K562 (cell line): Measurements from ENCODE around the gene USP7. TPM values are rescaled to one million over a fixed set of nuclear protein-coding genes. Genes with fewer than 3 reads are reported as not detected.

Experiments
- ATAC-seq: fragments of 200-7000 bp; cut with Tn5 transposase; 3 replicates; pipeline ENCODE4 v1.9.1; 2020; ENCODE audit warnings: moderate library complexity
- BruUV-seq: library from RNA; stranded (reverse); fragments of 400-500 nt; replicated peaks from 2 replicates; lab custom pipeline; 2021; lab: Mats Ljungman, UMichigan
- CTCF ChIA-PET: fragments of 300-600 bp; formaldehyde crosslinking; extraction: SDS; loops from one replicate; lab custom pipeline; 2021; ENCODE audit warnings: low intra/inter-chr PET ratio; lab: Yijun Ruan, JAX
- POLR2A ChIA-PET: fragments of 300-600, 350-650 bp; sonication (Branson Sonifier 250); formaldehyde crosslinking; extraction: SDS; loops from one replicate; lab custom pipeline; 2021; ENCODE audit warnings: antibody characterized with exemption, inconsistent platforms; lab: Yijun Ruan, JAX
- DNase-seq, 4 experiments: peaks; one replicate each; pipeline versions ENCODE4 v3.0.0 to v3.0.0-alpha.2; 2011 to 2018; ENCODE audit warnings: low spot score in 3 of 4, mixed read lengths in 3 of 4; ENCODE audit errors: extremely low read depth in 1 of 4
- FAIRE-seq: peaks from 2 replicates; lab custom pipeline; 2011; peaks lifted over from hg19 to GRCh38; lab: Jason Lieb, UNC
- H2AFZ ChIP-seq: 2 replicates; pipeline ENCODE4 v1.6.0; 2011; ENCODE audit warnings: low read depth, low read length, control low read depth, inconsistent platforms
- H3K27ac ChIP-seq: fragments of 200-600 bp; 3 replicates; pipeline ENCODE4 v1.8.0; 2011; ENCODE audit warnings: low read depth, mild to moderate bottlenecking, control low read depth, inconsistent platforms, low read length, moderate library complexity, mixed read lengths; ENCODE audit errors: extremely low read depth
- H3K27me3 ChIP-seq, 2 experiments: fragments of 300-600 bp in 1 of 2; 2 replicates in 1 of 2; 3 replicates in 1 of 2; pipeline versions ENCODE4 v1.6.0 to v1.8.0; 2011; ENCODE audit warnings: inconsistent platforms in 2 of 2, low read length in 2 of 2, mild to moderate bottlenecking in 1 of 2, mixed read lengths in 1 of 2, moderate library complexity in 1 of 2; ENCODE audit not compliant: control insufficient read depth in 2 of 2, insufficient read depth in 2 of 2
- H3K36me3 ChIP-seq: fragments of 300-600 bp; 3 replicates; pipeline ENCODE4 v1.8.0; 2011; ENCODE audit warnings: mild to moderate bottlenecking, low read length, inconsistent platforms; ENCODE audit not compliant: control insufficient read depth, insufficient read depth
- H3K4me1 ChIP-seq, 2 experiments: fragments of 200-600 bp in 1 of 2; replicated peaks in 1 of 2; 2 replicates in 1 of 2; 3 replicates in 1 of 2; pipeline versions ENCODE4 v1.5.1 to v1.8.0; 2011; ENCODE audit warnings: inconsistent platforms in 2 of 2, low read length in 2 of 2, mild to moderate bottlenecking in 1 of 2, mixed read lengths in 1 of 2, moderate library complexity in 1 of 2; ENCODE audit not compliant: control insufficient read depth in 2 of 2, insufficient read depth in 2 of 2
- H3K4me2 ChIP-seq: 2 replicates; pipeline ENCODE4 v1.6.1; 2011; ENCODE audit warnings: low read length, control low read depth, inconsistent platforms, mixed read lengths; ENCODE audit not compliant: insufficient read depth
- H3K4me3 ChIP-seq: fragments of 200-600 bp; sonication (generic), shearing (Covaris generic); 2 replicates; pipeline ENCODE4 v1.5.1; 2016; ENCODE audit warnings: control low read depth, inconsistent platforms
- H3K79me2 ChIP-seq: fragments of 200-600 bp; 3 replicates; pipeline ENCODE4 v1.8.0; 2011; ENCODE audit warnings: low read length, inconsistent platforms; ENCODE audit not compliant: control insufficient read depth, insufficient read depth
- H3K9ac ChIP-seq, 2 experiments: 2 replicates each; pipeline versions ENCODE4 v1.6.0 to v1.6.1; 2011; ENCODE audit warnings: low read depth in 2 of 2, low read length in 2 of 2, control low read depth in 1 of 2, inconsistent platforms in 1 of 2, mild to moderate bottlenecking in 1 of 2, mixed read lengths in 1 of 2; ENCODE audit not compliant: insufficient read depth in 1 of 2
- H3K9me1 ChIP-seq: one replicate; pipeline ENCODE4 v1.6.0; 2011; ENCODE audit warnings: inconsistent platforms, mild to moderate bottlenecking, low read length, moderate library complexity; ENCODE audit not compliant: control insufficient read depth, insufficient read depth
- H3K9me3 ChIP-seq: replicated peaks from 2 replicates; pipeline ENCODE4 v1.5.1; 2011; ENCODE audit warnings: low read depth, low read length, inconsistent platforms; ENCODE audit not compliant: control insufficient read depth, insufficient read depth
- H4K20me1 ChIP-seq: replicated peaks from 2 replicates; pipeline ENCODE4 v1.6.1; 2011; ENCODE audit warnings: low read length, inconsistent platforms, mixed read lengths; ENCODE audit not compliant: control insufficient read depth, insufficient read depth
- KLF13 ChIP-seq: fragments of 450-650 bp; IDR thresholded peaks from 2 replicates; pipeline ENCODE4 v1.6.1; 2016; ENCODE audit warnings: missing genetic modification characterization, low read depth, mild to moderate bottlenecking, missing compliant biosample characterization, moderate library complexity, borderline replicate concordance
- MTA3 ChIP-seq: fragments of 450-650 bp; formaldehyde crosslinking; IDR thresholded peaks from 2 replicates; pipeline ENCODE4 v1.6.1; 2017; ENCODE audit warnings: mild to moderate bottlenecking, borderline replicate concordance
- MYC ChIP-seq, 2 experiments: fragments of 250-450 bp in 1 of 2; sonication (Bioruptor Pico) in 1 of 2; IDR thresholded peaks; 2 replicates each; pipeline versions ENCODE4 v1.5.1 to v1.6.1; 2012 to 2021; ENCODE audit warnings: low read depth in 2 of 2, borderline replicate concordance in 1 of 2, improper control_type of control experiment in 1 of 2, low read length in 1 of 2, mild to moderate bottlenecking in 1 of 2, moderate library complexity in 1 of 2
- NBN ChIP-seq: fragments of 450-650 bp; IDR thresholded peaks from 2 replicates; pipeline ENCODE4 v1.6.1; 2016; ENCODE audit warnings: low read depth, mild to moderate bottlenecking
- NONO ChIP-seq, 2 experiments: fragments of 200-400 bp in 1 of 2; fragments of 450-650 bp in 1 of 2; formaldehyde crosslinking in 1 of 2; IDR thresholded peaks; 2 replicates each; pipeline ENCODE4 v1.6.1; 2017; ENCODE audit warnings: low read depth in 2 of 2, mild to moderate bottlenecking in 2 of 2, moderate library complexity in 2 of 2, low read length in 1 of 2
- RB1 ChIP-seq: fragments of 450-650 bp; IDR thresholded peaks from 2 replicates; pipeline ENCODE4 v1.6.1; 2017; ENCODE audit warnings: low read depth, mild to moderate bottlenecking
- SP2 ChIP-seq: IDR thresholded peaks from 2 replicates; pipeline ENCODE4 v1.6.1; 2011; ENCODE audit warnings: mild to moderate bottlenecking, low read depth, low read length, moderate library complexity; ENCODE audit not compliant: poor library complexity, severe bottlenecking; ENCODE audit errors: extremely low read depth
- TARDBP ChIP-seq: fragments of 450-650 bp; IDR thresholded peaks from 2 replicates; pipeline ENCODE4 v1.6.1; 2016
- ZFX ChIP-seq: sonication (generic); formaldehyde crosslinking; IDR thresholded peaks from 2 replicates; pipeline ENCODE4 v1.8.0; 2022; ENCODE audit warnings: mild to moderate bottlenecking, missing genetic modification reagents, moderate library complexity
- ZNF436 ChIP-seq: fragments of 250-450, 450-650 bp; sonication (Bioruptor Pico); formaldehyde crosslinking; IDR thresholded peaks from 2 replicates; pipeline ENCODE4 v1.7.0; 2020; ENCODE audit warnings: mild to moderate bottlenecking
- ZNF449 ChIP-seq: fragments of 250-450 bp; sonication (Bioruptor Pico); IDR thresholded peaks from 2 replicates; pipeline ENCODE4 v1.8.0; 2022; ENCODE audit warnings: moderate library complexity, mild to moderate bottlenecking, inconsistent platforms
- ZNF583 ChIP-seq: fragments of 250-450 bp; sonication (Bioruptor Pico); IDR thresholded peaks from 2 replicates; pipeline ENCODE4 v1.4.0; 2020
- ZNF589 ChIP-seq: fragments of 200-800 bp; sonication (Bioruptor generic); IDR thresholded peaks from 2 replicates; pipeline ENCODE4 v1.6.1; 2016; ENCODE audit warnings: low read depth, missing genetic modification characterization, missing compliant biosample characterization
- ZNF830 ChIP-seq: fragments of 250-450 bp; sonication (Bioruptor Pico); IDR thresholded peaks from 2 replicates; pipeline ENCODE4 v1.5.0; 2021; ENCODE audit warnings: mild to moderate bottlenecking
- WGBS: fragments of 100-300 bp; shearing (Covaris generic); methylation state at CpG from one replicate; pipeline ENCODE4 v1.1.6; 2016; ENCODE audit warnings: low coverage, mixed read lengths; ENCODE audit not compliant: insufficient coverage; ENCODE audit errors: missing lambda C conversion rate; 5-methylcytosine and 5-hydroxymethylcytosine counted together
- in situ Hi-C: fragments of 300-500 bp; cut with MboI; formaldehyde crosslinking; loops from 4 replicates; pipeline ENCODE4 v1.15.0; 2018; ENCODE audit warnings: inconsistent platforms, mixed read lengths
- intact Hi-C: fragments of 100-400 bp; cut with micrococcal nuclease; formaldehyde crosslinking; loops from 2 replicates; pipeline ENCODE4 v1.14.2; 2022
- polyA plus RNA-seq, 8 experiments: library from polyadenylated mRNA; depleted of rRNA in 4 of 8; stranded (reverse) in 5 of 8; unstranded in 3 of 8; fragments of >200 nt; fragmentation: Nextera tagmentation in 2 of 8; fragmentation: Illumina TruSeq in 1 of 8; extraction: Ambion mirVana in 2 of 8; extraction: Trizol in 1 of 8; gene quantifications; 2 replicates each; pipeline versions ENCODE4 v1.2.1 to v1.2.3, GENCODE V29; 2011 to 2014; ENCODE audit warnings: inconsistent platforms in 1 of 8, missing spikeins in 1 of 8
- total RNA-seq, 7 experiments: library from RNA; depleted of rRNA in 6 of 7; stranded (reverse); fragments of >200 nt in 6 of 7; fragmentation: Illumina TruSeq in 2 of 7; extraction: Trizol in 2 of 7; gene quantifications; 2 replicates each; pipeline versions ENCODE4 v1.2.1 to v1.2.3, GENCODE V29; 2011 to 2021; ENCODE audit warnings: low replicate concordance in 1 of 7
- TF ChIP-seq, protein P1 (sequence below): fragments of 250-450 bp; sonication (Bioruptor Pico); IDR thresholded peaks from 2 replicates; pipeline ENCODE4 v1.8.0; 2022; ENCODE audit warnings: inconsistent platforms
- TF ChIP-seq, protein P2 (sequence below): sonication (generic); formaldehyde crosslinking; IDR thresholded peaks from 2 replicates; pipeline ENCODE4 v1.8.0; 2022; ENCODE audit warnings: missing genetic modification reagents, mild to moderate bottlenecking, moderate library complexity, borderline replicate concordance

USP7 gene
- total and polyA plus RNA-seq, 9 of the 15 experiments (the other 6 are each of a cell fraction or from before 2014, with no cell fraction given), result 17.1 to 145 (median 57.9) TPM

GRCh38 chr16:9008601-9009260, 45.0 kb upstream of the USP7 start:
- no TSS peak for BruUV-seq
- H3K36me3 ChIP-seq, result no peaks in the 10 kb centered on the region
- H3K9ac ChIP-seq, result peak overlapping the region in 1 of 2 experiments; percentile 85; a peak in 1 of 4 replicates
- in situ Hi-C loops (loop anchor here (5.0 kb wide), 1 partner anchor 106 kb away; no protein-coding TSS in a partner anchor), intact Hi-C loops (loop anchor here (5.0 to 10.0 kb wide), 3 partner anchors 46 to 101 kb away; partner anchors contain the start of gene USP7)
- FAIRE-seq, result peak; percentile 92
- no peak overlapping the region for H3K27ac ChIP-seq
- H4K20me1 ChIP-seq, result no peaks in the 10 kb centered on the region
- H3K4me2 ChIP-seq, result peak overlapping the region; percentile 51
- H3K79me2 ChIP-seq, result no peaks in the 10 kb centered on the region
- ChIA-PET POLR2A (interaction anchor here (0.5 to 1.5 kb wide), 11 partner anchors 21 to 204 kb away, joined by 3 to 4 read pairs (median 3); no protein-coding TSS in a partner anchor), CTCF (interaction anchor here (0.7 kb wide), 1 partner anchor 440 kb away, joined by 3 read pairs; no protein-coding TSS in a partner anchor)
- H2AFZ ChIP-seq, result peak overlapping the region; percentile 73
- WGBS, result 13% methylated on average over 20 of the region's 26 CpGs
- no peaks in the 10 kb centered on the region; the same call in 1 of the 2 replicates for H3K9me3 ChIP-seq
- DNase-seq, result peak; percentile 84 to 91 (median 89)
- no peak overlapping the region for H3K4me3 ChIP-seq
- H3K27me3 ChIP-seq, result no peaks in the 10 kb centered on the region
- peak; percentile 99 for ATAC-seq
- H3K9me1 ChIP-seq, result no peaks in the 10 kb centered on the region
- H3K4me1 ChIP-seq, result peaks cover 7 to 20% of the 10 kb centered on the region in 2 experiments; a peak in 3 of 5 replicates
- TF ChIP-seq ZNF830 (no peak), ZNF449 (CRISPR knock-in tag) (no peak), ZNF589 (CRISPR knock-in tag) (no peak), MYC (IDR thresholded peaks at IDR 0.05; ENCODE audit: low read depth, low read length) (peak; percentile 30; the same call in 1 of the 2 replicates), MYC (CRISPR knock-in tag; IDR thresholded peaks at IDR 0.05; ENCODE audit: borderline replicate concordance, low read depth) (no peak), ZNF583 (CRISPR knock-in tag) (no peak), RB1 (peak; percentile 68; the same call in 1 of the 2 replicates), KLF13 (tag) (no peak), NBN (no peak), TARDBP (no peak), ZFX (CRISPR knock-in tag) (no peak), ZNF436 (CRISPR knock-in tag) (no peak), MTA3 (peak; percentile 47; the same call in 1 of the 2 replicates), NONO (IDR thresholded peaks at IDR 0.05; ENCODE audit: low read depth in 2 of 2, low read length in 1 of 2) (no peak), SP2 (no peak)
- TF ChIP-seq, protein P1, sequence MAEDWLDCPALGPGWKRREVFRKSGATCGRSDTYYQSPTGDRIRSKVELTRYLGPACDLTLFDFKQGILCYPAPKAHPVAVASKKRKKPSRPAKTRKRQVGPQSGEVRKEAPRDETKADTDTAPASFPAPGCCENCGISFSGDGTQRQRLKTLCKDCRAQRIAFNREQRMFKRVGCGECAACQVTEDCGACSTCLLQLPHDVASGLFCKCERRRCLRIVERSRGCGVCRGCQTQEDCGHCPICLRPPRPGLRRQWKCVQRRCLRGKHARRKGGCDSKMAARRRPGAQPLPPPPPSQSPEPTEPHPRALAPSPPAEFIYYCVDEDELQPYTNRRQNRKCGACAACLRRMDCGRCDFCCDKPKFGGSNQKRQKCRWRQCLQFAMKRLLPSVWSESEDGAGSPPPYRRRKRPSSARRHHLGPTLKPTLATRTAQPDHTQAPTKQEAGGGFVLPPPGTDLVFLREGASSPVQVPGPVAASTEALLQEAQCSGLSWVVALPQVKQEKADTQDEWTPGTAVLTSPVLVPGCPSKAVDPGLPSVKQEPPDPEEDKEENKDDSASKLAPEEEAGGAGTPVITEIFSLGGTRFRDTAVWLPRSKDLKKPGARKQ (CRISPR knock-in tag), result no peak
- TF ChIP-seq, protein P2, sequence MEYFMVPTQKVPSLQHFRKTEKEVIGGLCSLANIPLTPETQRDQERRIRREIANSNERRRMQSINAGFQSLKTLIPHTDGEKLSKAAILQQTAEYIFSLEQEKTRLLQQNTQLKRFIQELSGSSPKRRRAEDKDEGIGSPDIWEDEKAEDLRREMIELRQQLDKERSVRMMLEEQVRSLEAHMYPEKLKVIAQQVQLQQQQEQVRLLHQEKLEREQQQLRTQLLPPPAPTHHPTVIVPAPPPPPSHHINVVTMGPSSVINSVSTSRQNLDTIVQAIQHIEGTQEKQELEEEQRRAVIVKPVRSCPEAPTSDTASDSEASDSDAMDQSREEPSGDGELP, result peak; percentile 43; the same call in 1 of the 2 replicates
